Smooth muscle cell (in vitro differentiated cells): ENCODE measurements around the gene TRNAU1AP. TPM values are rescaled to one million over a fixed set of nuclear protein-coding genes. Genes with fewer than 3 reads are reported as not detected.
A peak's percentile ranks its signal among the peaks of the same experiment; 100 is the strongest.

Experiments
- DNase-seq: peaks from one replicate; lab custom pipeline; 2025; ENCODE audit not compliant: unreplicated experiment; lab: John Stamatoyannopoulos, UW
- H2AFZ ChIP-seq: fragments of 200-600 bp; sonication (generic); 2 replicates; pipeline ENCODE4 v1.6.0; 2016; ENCODE audit warnings: antibody characterized with exemption, low read depth, mild to moderate bottlenecking
- H3F3A ChIP-seq: fragments of 200-600 bp; sonication (generic); 2 replicates; pipeline ENCODE4 v1.6.0; 2017; ENCODE audit warnings: antibody characterized with exemption, low read depth
- H3K27ac ChIP-seq: fragments of 200-600 bp; sonication (generic); 2 replicates; pipeline ENCODE4 v1.5.1; 2016; ENCODE audit warnings: low read depth, mild to moderate bottlenecking
- H3K27me3 ChIP-seq: fragments of 200-600 bp; sonication (generic); 2 replicates; pipeline ENCODE4 v1.6.1; 2016; ENCODE audit warnings: low read depth, mild to moderate bottlenecking
- H3K36me3 ChIP-seq: fragments of 200-600 bp; sonication (generic); 2 replicates; pipeline ENCODE4 v1.5.1; 2016; ENCODE audit warnings: low read depth
- H3K4me1 ChIP-seq: fragments of 200-600 bp; sonication (generic); 2 replicates; pipeline ENCODE4 v1.5.1; 2016; ENCODE audit warnings: low read depth
- H3K4me2 ChIP-seq: fragments of 200-600 bp; sonication (generic); 2 replicates; pipeline ENCODE4 v1.6.0; 2016; ENCODE audit warnings: mild to moderate bottlenecking
- H3K4me3 ChIP-seq: fragments of 200-600 bp; sonication (generic); 2 replicates; pipeline ENCODE4 v1.5.1; 2016; ENCODE audit warnings: mild to moderate bottlenecking
- H3K79me2 ChIP-seq: fragments of 200-600 bp; sonication (generic); 2 replicates; pipeline ENCODE4 v1.6.0; 2016; ENCODE audit warnings: low read depth, mild to moderate bottlenecking
- H3K9ac ChIP-seq: fragments of 200-600 bp; sonication (generic); 2 replicates; pipeline ENCODE4 v1.6.0; 2016; ENCODE audit warnings: low read depth
- H3K9me3 ChIP-seq: fragments of 200-600 bp; sonication (generic); replicated peaks from 2 replicates; pipeline ENCODE4 v1.5.1; 2016; ENCODE audit warnings: low read depth
- H4K20me1 ChIP-seq: fragments of 200-600 bp; sonication (generic); 2 replicates; pipeline ENCODE4 v1.6.0; 2016; ENCODE audit warnings: low read depth
- CTCF ChIP-seq: fragments of 200-600 bp; sonication (generic); IDR thresholded peaks from 2 replicates; pipeline ENCODE4 v1.5.1; 2017; ENCODE audit warnings: borderline replicate concordance, mild to moderate bottlenecking, antibody characterized with exemption; ENCODE audit not compliant: insufficient read depth, poor library complexity, severe bottlenecking
- WGBS: methylation state at CpG from one replicate; pipeline ENCODE4 v1.1.7; 2016; ENCODE audit warnings: low lambda C conversion rate; 5-methylcytosine and 5-hydroxymethylcytosine counted together
- polyA plus RNA-seq: library from polyadenylated mRNA; unstranded; fragments of >200 nt; fragmentation: Nextera tagmentation; extraction: Ambion mirVana; gene quantifications from 2 replicates; pipeline ENCODE4 v1.2.1, GENCODE V29; 2016
- total RNA-seq: library from RNA; depleted of rRNA; stranded (reverse); fragments of >200 nt; gene quantifications from 2 replicates; pipeline ENCODE4 v1.2.3, GENCODE V29; 2014

The TRNAU1AP gene
- total and polyA plus RNA-seq, 2 experiments from 2014 or later = 12.0 to 13.8 TPM

- no peaks in the 10 kb centered on the region for H3K9me3 ChIP-seq
- H3K27ac ChIP-seq = peak overlapping the region; percentile 88
- WGBS = under 1% methylated on average over 14 of the region's 14 CpGs
- H3K4me3 ChIP-seq = peak overlapping the region; percentile 94
- H3K4me1 ChIP-seq = peaks cover 29% of the 10 kb centered on the region
- no peak for DNase-seq
- peaks cover 46% of the 10 kb centered on the region for H3F3A ChIP-seq
- H3K27me3 ChIP-seq = no peaks in the 10 kb centered on the region
- TF ChIP-seq CTCF = no peak
- H3K36me3 ChIP-seq = peaks cover 8% of the 10 kb centered on the region
- peak overlapping the region; percentile 92 for H3K9ac ChIP-seq
- peaks cover 32% of the 10 kb centered on the region for H3K79me2 ChIP-seq
- H4K20me1 ChIP-seq = peaks cover 58% of the 10 kb centered on the region
- no peak overlapping the region for H2AFZ ChIP-seq
- H3K4me2 ChIP-seq = peak overlapping the region; percentile 100
These were observed 46.0 kb upstream of the TRNAU1AP start for GRCh38 chr1:28506907-28507246.

- Histone ChIP-seq H3K27ac (peak overlapping the region; percentile 88), H2AFZ (no peak overlapping the region), H3K4me2 (peak overlapping the region; percentile 100), H3F3A (peaks cover 49% of the 10 kb centered on the region), H3K4me1 (peaks cover 29% of the 10 kb centered on the region), H4K20me1 (peaks cover 61% of the 10 kb centered on the region), H3K36me3 (peaks cover 8% of the 10 kb centered on the region), H3K9me3 (no peaks in the 10 kb centered on the region), H3K27me3 (no peaks in the 10 kb centered on the region), H3K79me2 (peaks cover 32% of the 10 kb centered on the region), H3K9ac (peak overlapping the region; percentile 92), H3K4me3 (peak overlapping the region; percentile 94)
- DNase-seq = no peak
- 2% methylated on average over 11 of the region's 11 CpGs for WGBS
- no peak for TF ChIP-seq CTCF
These were observed 45.6 kb upstream of the TRNAU1AP start for GRCh38 chr1:28507247-28507645.

GRCh38 chr1:28507646-28508434, 45.0 kb upstream of the TRNAU1AP start:
- Histone ChIP-seq H3K79me2 (peaks cover 32% of the 10 kb centered on the region), H3K27me3 (no peaks in the 10 kb centered on the region), H3K9ac (peak overlapping the region; percentile 92), H2AFZ (no peak overlapping the region), H3K4me2 (peak overlapping the region; percentile 100), H3K4me1 (peaks cover 29% of the 10 kb centered on the region), H3K9me3 (no peaks in the 10 kb centered on the region), H3K36me3 (peaks cover 8% of the 10 kb centered on the region), H4K20me1 (peaks cover 67% of the 10 kb centered on the region), H3F3A (peaks cover 53% of the 10 kb centered on the region), H3K27ac (peak overlapping the region; percentile 88), H3K4me3 (peak overlapping the region; percentile 94)
- TF ChIP-seq CTCF = no peak
- WGBS = 10% methylated on average over 10 of the region's 10 CpGs
- DNase-seq = no peak

- Histone ChIP-seq H3K27ac (peak overlapping the region; percentile 88), H4K20me1 (peaks cover 73% of the 10 kb centered on the region), H3K4me2 (peak overlapping the region; percentile 100), H2AFZ (no peak overlapping the region), H3K27me3 (no peaks in the 10 kb centered on the region), H3K9me3 (no peaks in the 10 kb centered on the region), H3K4me1 (peaks cover 29% of the 10 kb centered on the region), H3K9ac (peak overlapping the region; percentile 92), H3F3A (peaks cover 58% of the 10 kb centered on the region), H3K36me3 (peaks cover 8% of the 10 kb centered on the region), H3K4me3 (peak overlapping the region; percentile 94), H3K79me2 (peaks cover 32% of the 10 kb centered on the region)
- no peak for TF ChIP-seq CTCF
- 26% methylated on average over 5 of the region's 5 CpGs for WGBS
- DNase-seq = no peak
These were observed 44.5 kb upstream of the TRNAU1AP start for GRCh38 chr1:28508435-28508754.
